A549 (cell line): ENCODE data around the gene ZNF646. TPM values are rescaled to one million over a fixed set of nuclear protein-coding genes. Genes with fewer than 3 reads are reported as not detected.

Source experiments
- ATAC-seq, 2 experiments: fragments of 200-7000 bp in 1 of 2; fragments of >200 bp in 1 of 2; cut with Nextera tagmentation in 1 of 2; cut with Tn5 transposase in 1 of 2; 3 replicates each; pipeline versions ENCODE4 v1.8.0 to v1.9.1; 2018 to 2020; ENCODE audit warnings: mild to moderate bottlenecking in 1 of 2, moderate library complexity in 1 of 2
- CTCF ChIA-PET: fragments of 300-600 bp; sonication (Branson Sonifier 250); formaldehyde crosslinking; extraction: SDS; loops from one replicate; lab custom pipeline; 2021; ENCODE audit warnings: antibody characterized with exemption, inconsistent platforms; lab: Yijun Ruan, JAX
- POLR2A ChIA-PET: fragments of 350-600 bp; formaldehyde crosslinking; extraction: SDS; loops from one replicate; lab custom pipeline; 2021; ENCODE audit warnings: antibody characterized with exemption, inconsistent platforms; lab: Yijun Ruan, JAX
- DNase-seq, 2 experiments: peaks; one replicate each; pipeline versions ENCODE4 v3.0.0 to v3.0.0-alpha.2; 2011 to 2016; ENCODE audit warnings: low read depth in 1 of 2, low spot score in 1 of 2
- FAIRE-seq: peaks from 2 replicates; lab custom pipeline; 2011; peaks lifted over from hg19 to GRCh38; lab: Jason Lieb, UNC
- H3K27ac ChIP-seq, 2 experiments: fragments of >200 bp; sonication (Bioruptor Twin); formaldehyde crosslinking; 3 replicates each; pipeline ENCODE4 v1.5.1; 2016 to 2017
- H3K4me1 ChIP-seq: fragments of >200 bp; sonication (Bioruptor Twin); formaldehyde crosslinking; 3 replicates; pipeline ENCODE4 v1.6.1; 2016
- H3K4me2 ChIP-seq: fragments of >200 bp; sonication (Bioruptor Twin); formaldehyde crosslinking; 3 replicates; pipeline ENCODE4 v1.6.1; 2016
- H3K4me3 ChIP-seq: fragments of >200 bp; sonication (Bioruptor Twin); formaldehyde crosslinking; 3 replicates; pipeline ENCODE4 v1.5.1; 2016
- H3K9me3 ChIP-seq: fragments of >200 bp; sonication (Bioruptor Twin); formaldehyde crosslinking; 3 replicates; pipeline ENCODE4 v1.6.1; 2016
- ATOH8 ChIP-seq: fragments of 250-450 bp; sonication (Bioruptor Pico); IDR thresholded peaks from 2 replicates; pipeline ENCODE4 v1.5.0; 2020; ENCODE audit warnings: low read depth, mild to moderate bottlenecking, moderate library complexity
- BHLHE40 ChIP-seq: IDR thresholded peaks from 2 replicates; pipeline ENCODE4 v1.6.1; 2012; ENCODE audit warnings: low read depth, low read length, inconsistent platforms
- CBX2 ChIP-seq: fragments of 200-600 bp; sonication (generic); IDR thresholded peaks from 2 replicates; pipeline ENCODE4 v1.6.1; 2016; ENCODE audit warnings: low read depth, mild to moderate bottlenecking, borderline replicate concordance
- CHD2 ChIP-seq: fragments of 150-350 bp; IDR thresholded peaks from 2 replicates; pipeline ENCODE4 v1.6.1; 2014; ENCODE audit warnings: low read length; ENCODE audit not compliant: partially characterized antibody
- CHD4 ChIP-seq: fragments of 200-600 bp; sonication (generic); IDR thresholded peaks from 2 replicates; pipeline ENCODE4 v1.6.1; 2016; ENCODE audit warnings: antibody characterized with exemption, mild to moderate bottlenecking, borderline replicate concordance
- E2F6 ChIP-seq: IDR thresholded peaks from 2 replicates; pipeline ENCODE4 v1.6.1; 2012; ENCODE audit warnings: low read depth, borderline replicate concordance
- EHF ChIP-seq: fragments of 250-450 bp; sonication (Bioruptor Pico); IDR thresholded peaks from 2 replicates; pipeline ENCODE4 v1.5.0; 2020; ENCODE audit warnings: mild to moderate bottlenecking
- EHMT2 ChIP-seq: fragments of 200-600 bp; sonication (generic); IDR thresholded peaks from 2 replicates; pipeline ENCODE4 v1.6.1; 2016; ENCODE audit warnings: antibody characterized with exemption, low read depth, mild to moderate bottlenecking, moderate library complexity
- ESRRA ChIP-seq: fragments of 150-350 bp; IDR thresholded peaks from 2 replicates; pipeline ENCODE4 v1.6.1; 2014; ENCODE audit warnings: mild to moderate bottlenecking, low read length, borderline replicate concordance
- FOSB ChIP-seq: fragments of 250-450 bp; sonication (Bioruptor Pico); IDR thresholded peaks from 2 replicates; pipeline ENCODE4 v1.5.0; 2020; ENCODE audit warnings: mild to moderate bottlenecking, moderate library complexity
- FOXS1 ChIP-seq: fragments of 250-450 bp; sonication (Bioruptor Pico); IDR thresholded peaks from 2 replicates; pipeline ENCODE4 v1.5.0; 2020; ENCODE audit warnings: mild to moderate bottlenecking, moderate library complexity
- GATA3 ChIP-seq: IDR thresholded peaks from 2 replicates; pipeline ENCODE4 v1.6.1; 2012; ENCODE audit warnings: borderline replicate concordance
- HDAC2 ChIP-seq: fragments of 200-600 bp; sonication (generic); IDR thresholded peaks from 2 replicates; pipeline ENCODE4 v1.6.1; 2016
- HES2 ChIP-seq: fragments of >200 bp; sonication (Bioruptor Twin); formaldehyde crosslinking; IDR thresholded peaks from 2 replicates; pipeline ENCODE4 v1.6.1; 2016
- HMGXB4 ChIP-seq: fragments of 250-450 bp; sonication (Bioruptor Pico); IDR thresholded peaks from 2 replicates; pipeline ENCODE4 v1.5.0; 2021; ENCODE audit warnings: mild to moderate bottlenecking, moderate library complexity, borderline replicate concordance
- HOXA7 ChIP-seq: fragments of 250-450 bp; sonication (Bioruptor Pico); IDR thresholded peaks from 2 replicates; pipeline ENCODE4 v1.5.0; 2020; ENCODE audit warnings: mild to moderate bottlenecking, moderate library complexity
- HOXB13 ChIP-seq: fragments of 250-450 bp; sonication (Bioruptor Pico); IDR thresholded peaks from 2 replicates; pipeline ENCODE4 v1.5.0; 2020; ENCODE audit warnings: low read depth, mild to moderate bottlenecking, moderate library complexity
- HOXB5 ChIP-seq: fragments of 250-450 bp; sonication (Bioruptor Pico); IDR thresholded peaks from 2 replicates; pipeline ENCODE4 v1.5.0; 2020; ENCODE audit warnings: mild to moderate bottlenecking, moderate library complexity
- KDM1A ChIP-seq: fragments of 200-600 bp; sonication (generic); IDR thresholded peaks from 2 replicates; pipeline ENCODE4 v1.6.1; 2016; ENCODE audit warnings: low read depth, mild to moderate bottlenecking
- KDM5A ChIP-seq: fragments of 200-600 bp; sonication (generic); IDR thresholded peaks from 2 replicates; pipeline ENCODE4 v1.6.1; 2016; ENCODE audit warnings: antibody characterized with exemption, mild to moderate bottlenecking
- MAZ ChIP-seq: fragments of 150-350 bp; IDR thresholded peaks from 2 replicates; pipeline ENCODE4 v1.6.1; 2014; ENCODE audit warnings: antibody characterized with exemption, low read depth, low read length, borderline replicate concordance
- MYC ChIP-seq: IDR thresholded peaks from 2 replicates; pipeline ENCODE4 v1.6.1; 2012; ENCODE audit warnings: mild to moderate bottlenecking, inconsistent platforms, low read length, improper control_type of control experiment, borderline replicate concordance
- NFE2L2 ChIP-seq: fragments of 150-350 bp; conservative IDR thresholded peaks from 2 replicates; pipeline ENCODE4 v1.6.1; 2014; ENCODE audit warnings: low read length
- NR3C1 ChIP-seq: fragments of >200 bp; sonication (Bioruptor Twin); formaldehyde crosslinking; IDR thresholded peaks from 3 replicates; pipeline ENCODE4 v1.6.1; 2017
- PHF8 ChIP-seq: fragments of 200-600 bp; sonication (generic); IDR thresholded peaks from 2 replicates; pipeline ENCODE4 v1.6.1; 2016; ENCODE audit warnings: low read depth, mild to moderate bottlenecking, antibody characterized with exemption, moderate library complexity, borderline replicate concordance
- RARB ChIP-seq: fragments of 250-450 bp; sonication (Bioruptor Pico); IDR thresholded peaks from 2 replicates; pipeline ENCODE4 v1.8.0; 2021; ENCODE audit warnings: mild to moderate bottlenecking, moderate library complexity
- RFX5 ChIP-seq: fragments of 450-650 bp; IDR thresholded peaks from 2 replicates; pipeline ENCODE4 v1.7.1; 2014; ENCODE audit warnings: antibody characterized with exemption, mild to moderate bottlenecking, moderate library complexity
- RNF2 ChIP-seq: fragments of 200-600 bp; sonication (generic); IDR thresholded peaks from 2 replicates; pipeline ENCODE4 v1.6.1; 2016; ENCODE audit warnings: low read depth, mild to moderate bottlenecking, antibody characterized with exemption, moderate library complexity, borderline replicate concordance
- SMC3 ChIP-seq: fragments of >200 bp; sonication (Bioruptor Twin); formaldehyde crosslinking; IDR thresholded peaks from 3 replicates; pipeline ENCODE4 v1.6.1; 2018; ENCODE audit warnings: inconsistent platforms
- SREBF2 ChIP-seq: fragments of 450-650 bp; IDR thresholded peaks from 2 replicates; pipeline ENCODE4 v1.6.1; 2014; ENCODE audit warnings: mild to moderate bottlenecking, moderate library complexity
- TFCP2L1 ChIP-seq: fragments of 250-450 bp; sonication (Bioruptor Pico); IDR thresholded peaks from 2 replicates; pipeline ENCODE4 v1.5.0; 2021; ENCODE audit warnings: mild to moderate bottlenecking
- ZC3H11A ChIP-seq: fragments of 450-650 bp; IDR thresholded peaks from 2 replicates; pipeline ENCODE4 v1.6.1; 2014; ENCODE audit warnings: antibody characterized with exemption, mild to moderate bottlenecking
- ZNF302 ChIP-seq: fragments of 250-450 bp; sonication (Bioruptor Pico); IDR thresholded peaks from 2 replicates; pipeline ENCODE4 v1.9.0; 2021; ENCODE audit warnings: inconsistent platforms, mild to moderate bottlenecking, moderate library complexity
- ZSCAN20 ChIP-seq: fragments of 250-450 bp; sonication (Bioruptor Pico); IDR thresholded peaks from 2 replicates; pipeline ENCODE4 v1.8.0; 2022; ENCODE audit warnings: mild to moderate bottlenecking, moderate library complexity
- WGBS: methylation state at CpG from one replicate; pipeline ENCODE4 v1.1.6; 2017; ENCODE audit errors: missing lambda C conversion rate; 5-methylcytosine and 5-hydroxymethylcytosine counted together
- polyA plus RNA-seq, 4 experiments: library from polyadenylated mRNA; depleted of rRNA in 3 of 4; stranded (reverse); fragments of >200 nt; fragmentation: RNase III in 1 of 4; extraction: RNeasy Plus Mini Kit Qiagen cat#74134 plus additional on column Dnase treatment in 1 of 4; gene quantifications; 2 replicates in 3 of 4; 3 replicates in 1 of 4; pipeline ENCODE4 v1.2.3, GENCODE V29; 2011 to 2017
- TF ChIP-seq, protein P1 (sequence below): fragments of >200 bp; sonication (Bioruptor Twin); formaldehyde crosslinking; IDR thresholded peaks from 3 replicates; pipeline ENCODE4 v1.5.1; 2016

ZNF646 gene
- polyA plus RNA-seq, 2 of the 4 experiments (the other 2 are of a cell fraction): 3.0 to 8.2 TPM

DNA sequence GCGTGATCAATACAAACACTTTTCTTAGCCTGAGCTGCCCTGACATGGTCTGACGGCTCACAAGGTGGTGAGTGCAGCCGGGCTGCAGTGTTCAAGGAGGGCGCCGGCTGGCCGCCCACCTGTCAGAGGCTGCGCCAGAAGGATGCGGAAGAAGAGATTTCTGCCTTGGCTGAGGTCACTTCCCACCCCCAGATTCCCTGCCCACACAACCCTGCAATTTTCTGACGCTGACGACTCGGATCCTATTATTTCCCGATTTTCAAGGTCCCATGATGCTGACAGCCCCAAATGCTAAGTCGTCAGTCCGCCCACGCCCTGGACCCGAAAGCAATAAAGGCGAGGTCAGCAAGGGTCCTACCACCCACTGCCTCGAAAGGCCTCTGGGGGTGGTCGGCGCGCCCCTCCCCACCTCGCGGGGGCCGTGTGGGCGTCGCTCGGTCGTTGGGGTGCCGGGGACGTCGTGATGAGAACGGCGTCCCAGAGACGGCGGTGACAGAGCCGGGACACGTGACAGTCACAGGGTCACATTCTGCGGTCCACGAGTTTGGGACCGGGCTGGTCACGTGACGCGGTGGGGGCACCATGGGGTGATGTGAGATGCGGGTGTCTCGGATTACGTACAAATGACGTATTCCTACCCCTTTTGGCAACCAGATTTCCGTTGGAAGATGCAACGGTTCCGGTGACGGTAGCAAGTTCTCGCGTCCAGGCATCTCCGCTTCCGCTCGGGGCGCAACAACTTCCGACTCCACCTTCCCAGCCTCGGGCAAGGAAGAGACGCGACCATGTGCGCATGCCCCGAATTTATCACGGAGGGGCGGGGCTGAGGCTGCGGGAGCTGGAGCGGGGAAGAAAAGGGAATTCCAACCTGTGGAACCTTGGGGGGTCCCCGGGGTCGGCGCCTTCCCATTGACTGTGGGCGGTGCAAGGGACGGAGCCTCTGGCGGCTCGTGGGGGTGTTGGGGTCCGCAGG lies 41.2 kb upstream of the ZNF646 start, which contains the start of gene STX4:
TSS of gene STX4 (plus strand) at position 823 of the 973 bp plus-strand sequence. CDS start 248 bp downstream, outside the sequence.
- peak within 1 kb of the TSS; percentile 85 to 95 for H3K27ac ChIP-seq
- H3K4me1 ChIP-seq: peaks cover 8% of the 10 kb centered on the region; the same call in 1 of the 3 replicates
- POLR2A ChIA-PET: interaction anchor here (1.5 to 1.9 kb wide), 4 partner anchors 34 to 109 kb away, joined by 3 to 19 read pairs (median 6); partner anchors contain the start of genes ZNF646 and ZNF668
- H3K4me3 ChIP-seq: peak within 1 kb of the TSS; percentile 72
- FAIRE-seq (no peak), ATAC-seq (peak; percentile 89 to 90), DNase-seq (peak; percentile 91 to 97)
- peak within 1 kb of the TSS; percentile 83 for H3K4me2 ChIP-seq
- CTCF ChIA-PET: interaction anchor here (3.1 to 6.5 kb wide), 2 partner anchors 47 to 48 kb away, joined by 18 to 49 read pairs; partner anchors contain the start of gene HSD3B7
- WGBS: 8% methylated on average over 37 of the region's 75 CpGs
- no peaks in the 10 kb centered on the region for H3K9me3 ChIP-seq
- TF ChIP-seq GATA3 (peak; percentile 16; the same call in 1 of the 2 replicates), RNF2 (no peak), SREBF2 (no peak), FOXS1 (CRISPR knock-in tag) (peak; percentile 46; the same call in 1 of the 2 replicates), ZNF302 (no peak), KDM1A (no peak), MYC (no peak; the same call in 1 of the 2 replicates), E2F6 (peak; percentile 93), RFX5 (peak; percentile 24; the same call in 1 of the 2 replicates), CHD2 (no peak), MAZ (0 out of 2 replicates have a peak, but pooled peaks have one; percentile 71), BHLHE40 (peak; percentile 64; the same call in 1 of the 2 replicates), PHF8 (peak; percentile 71), RARB (CRISPR knock-in tag) (no peak), EHF (CRISPR knock-in tag) (peak; percentile 78; the same call in 1 of the 2 replicates), ATOH8 (no peak), HOXB5 (CRISPR knock-in tag) (peak; percentile 83), HMGXB4 (no peak), HOXA7 (CRISPR knock-in tag) (no peak), ESRRA (0 out of 2 replicates have a peak, but pooled peaks have one; percentile 39), CHD4 (no peak), TFCP2L1 (CRISPR knock-in tag) (no peak), HES2 (no peak), SMC3 (no peak), FOSB (CRISPR knock-in tag) (no peak), NR3C1 (no peak), ZC3H11A (no peak), KDM5A (no peak), HDAC2 (no peak), EHMT2 (no peak), ZSCAN20 (CRISPR knock-in tag) (no peak), CBX2 (no peak), NFE2L2 (no peak), HOXB13 (CRISPR knock-in tag) (peak; percentile 52; the same call in 1 of the 2 replicates)
- TF ChIP-seq, protein P1, sequence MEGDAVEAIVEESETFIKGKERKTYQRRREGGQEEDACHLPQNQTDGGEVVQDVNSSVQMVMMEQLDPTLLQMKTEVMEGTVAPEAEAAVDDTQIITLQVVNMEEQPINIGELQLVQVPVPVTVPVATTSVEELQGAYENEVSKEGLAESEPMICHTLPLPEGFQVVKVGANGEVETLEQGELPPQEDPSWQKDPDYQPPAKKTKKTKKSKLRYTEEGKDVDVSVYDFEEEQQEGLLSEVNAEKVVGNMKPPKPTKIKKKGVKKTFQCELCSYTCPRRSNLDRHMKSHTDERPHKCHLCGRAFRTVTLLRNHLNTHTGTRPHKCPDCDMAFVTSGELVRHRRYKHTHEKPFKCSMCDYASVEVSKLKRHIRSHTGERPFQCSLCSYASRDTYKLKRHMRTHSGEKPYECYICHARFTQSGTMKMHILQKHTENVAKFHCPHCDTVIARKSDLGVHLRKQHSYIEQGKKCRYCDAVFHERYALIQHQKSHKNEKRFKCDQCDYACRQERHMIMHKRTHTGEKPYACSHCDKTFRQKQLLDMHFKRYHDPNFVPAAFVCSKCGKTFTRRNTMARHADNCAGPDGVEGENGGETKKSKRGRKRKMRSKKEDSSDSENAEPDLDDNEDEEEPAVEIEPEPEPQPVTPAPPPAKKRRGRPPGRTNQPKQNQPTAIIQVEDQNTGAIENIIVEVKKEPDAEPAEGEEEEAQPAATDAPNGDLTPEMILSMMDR: no peak
